Left ventricle myocardium inferior (tissue), 1 donor: ENCODE data around the gene DOC2A. TPM values are rescaled to one million over a fixed set of nuclear protein-coding genes. Genes with fewer than 3 reads are reported as not detected.

Experiments used
- DNase-seq: peaks from one replicate; pipeline ENCODE4 v3.0.0-alpha.2; 2020
- H3K27ac ChIP-seq: fragments of 200-600 bp; replicated peaks from 2 replicates; pipeline ENCODE4 v1.8.0; 2021
- H3K27me3 ChIP-seq: fragments of 200-600 bp; 2 replicates; pipeline ENCODE4 v1.8.0; 2021; ENCODE audit warnings: low read depth
- H3K36me3 ChIP-seq: fragments of 200-600 bp; 2 replicates; pipeline ENCODE4 v1.8.0; 2021
- H3K4me1 ChIP-seq: fragments of 200-600 bp; 2 replicates; pipeline ENCODE4 v1.8.0; 2021
- H3K4me3 ChIP-seq: fragments of 200-600 bp; 2 replicates; pipeline ENCODE4 v1.8.0; 2021; ENCODE audit warnings: mild to moderate bottlenecking, moderate library complexity
- H3K9me3 ChIP-seq: fragments of 200-600 bp; replicated peaks from 2 replicates; pipeline ENCODE4 v1.8.0; 2021
- intact Hi-C: fragments of 100-400 bp; cut with micrococcal nuclease; formaldehyde crosslinking; loops from one replicate; pipeline ENCODE4 v1.11.0; 2022
- total RNA-seq: library from RNA; stranded (reverse); fragmentation: NEBNext Ultra II Directional; extraction: Animal tissue kit (Norgen Biotek cat#: 25700); gene quantifications from one replicate; pipeline ENCODE4 v1.2.1, GENCODE V29; 2021
- TF ChIP-seq, protein P1 (sequence below): fragments of 200-600 bp; IDR thresholded peaks from 2 replicates; pipeline ENCODE4 v1.8.0; 2021; ENCODE audit warnings: antibody characterized with exemption, mild to moderate bottlenecking, borderline replicate concordance
- donor health status: DM: no; HTN: yes; CAD: no; lungs with severe emphysema.

DOC2A gene
- total RNA-seq, 1 donor from 2014 or later = 0.66 TPM

DNA sequence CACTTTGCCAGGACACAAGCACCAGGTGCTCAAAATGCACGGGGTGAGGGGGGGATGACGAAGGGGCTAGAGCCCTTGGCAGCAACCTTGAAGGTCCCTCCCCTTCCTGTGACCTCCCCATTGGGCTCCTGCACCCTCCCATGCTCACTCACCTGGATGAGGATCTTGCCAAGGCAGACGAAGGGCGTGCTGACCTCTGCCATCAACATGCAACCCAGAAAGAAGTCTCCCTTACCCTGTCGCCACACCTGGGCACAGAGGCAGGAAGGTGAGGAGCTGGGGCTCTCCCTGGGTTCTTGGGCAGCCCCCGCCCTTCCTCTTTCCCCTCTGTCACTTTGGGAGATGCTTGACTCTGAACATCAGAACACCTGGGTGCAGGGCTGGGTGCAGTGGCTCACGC is 14.7 kb upstream of the DOC2A start:
- TF ChIP-seq, protein P1, sequence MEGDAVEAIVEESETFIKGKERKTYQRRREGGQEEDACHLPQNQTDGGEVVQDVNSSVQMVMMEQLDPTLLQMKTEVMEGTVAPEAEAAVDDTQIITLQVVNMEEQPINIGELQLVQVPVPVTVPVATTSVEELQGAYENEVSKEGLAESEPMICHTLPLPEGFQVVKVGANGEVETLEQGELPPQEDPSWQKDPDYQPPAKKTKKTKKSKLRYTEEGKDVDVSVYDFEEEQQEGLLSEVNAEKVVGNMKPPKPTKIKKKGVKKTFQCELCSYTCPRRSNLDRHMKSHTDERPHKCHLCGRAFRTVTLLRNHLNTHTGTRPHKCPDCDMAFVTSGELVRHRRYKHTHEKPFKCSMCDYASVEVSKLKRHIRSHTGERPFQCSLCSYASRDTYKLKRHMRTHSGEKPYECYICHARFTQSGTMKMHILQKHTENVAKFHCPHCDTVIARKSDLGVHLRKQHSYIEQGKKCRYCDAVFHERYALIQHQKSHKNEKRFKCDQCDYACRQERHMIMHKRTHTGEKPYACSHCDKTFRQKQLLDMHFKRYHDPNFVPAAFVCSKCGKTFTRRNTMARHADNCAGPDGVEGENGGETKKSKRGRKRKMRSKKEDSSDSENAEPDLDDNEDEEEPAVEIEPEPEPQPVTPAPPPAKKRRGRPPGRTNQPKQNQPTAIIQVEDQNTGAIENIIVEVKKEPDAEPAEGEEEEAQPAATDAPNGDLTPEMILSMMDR = no peak
- Histone ChIP-seq H3K27ac (no peak overlapping the region), H3K4me1 (peaks cover 13% of the 10 kb centered on the region), H3K27me3 (peaks cover 76% of the 10 kb centered on the region), H3K9me3 (no peaks in the 10 kb centered on the region), H3K4me3 (no peak overlapping the region), H3K36me3 (no peaks in the 10 kb centered on the region)
- DNase-seq = no peak
- intact Hi-C loops = no loop called here

DNA sequence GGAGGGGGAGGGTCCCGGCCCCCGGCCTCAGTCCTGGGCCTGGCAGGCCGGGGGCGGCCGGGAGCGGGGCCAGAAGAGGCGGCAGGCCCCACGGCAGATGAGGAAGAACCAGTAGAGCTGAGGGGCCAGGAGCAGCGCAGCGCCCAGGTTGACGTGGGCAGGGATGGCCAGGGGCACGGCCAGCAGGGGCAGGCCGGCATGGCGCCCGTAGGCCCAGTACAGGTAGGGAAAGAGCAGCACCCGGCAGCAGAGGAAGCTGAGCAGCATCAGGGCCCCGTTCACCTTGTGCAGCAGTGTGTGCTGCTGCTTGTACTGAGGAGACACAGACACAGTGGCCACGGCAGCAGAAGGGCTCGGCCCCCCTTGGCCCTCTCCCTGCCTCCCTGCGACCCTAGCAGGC is 14.3 kb upstream of the DOC2A start:
- peaks cover 74% of the 10 kb centered on the region for H3K27me3 ChIP-seq
- no peaks in the 10 kb centered on the region for H3K9me3 ChIP-seq
- H3K4me3 ChIP-seq = no peak overlapping the region
- intact Hi-C loops = no loop called here
- DNase-seq = no peak
- TF ChIP-seq, protein P1 = no peak
- no peak overlapping the region for H3K27ac ChIP-seq
- peaks cover 13% of the 10 kb centered on the region for H3K4me1 ChIP-seq
- no peaks in the 10 kb centered on the region for H3K36me3 ChIP-seq

DNA sequence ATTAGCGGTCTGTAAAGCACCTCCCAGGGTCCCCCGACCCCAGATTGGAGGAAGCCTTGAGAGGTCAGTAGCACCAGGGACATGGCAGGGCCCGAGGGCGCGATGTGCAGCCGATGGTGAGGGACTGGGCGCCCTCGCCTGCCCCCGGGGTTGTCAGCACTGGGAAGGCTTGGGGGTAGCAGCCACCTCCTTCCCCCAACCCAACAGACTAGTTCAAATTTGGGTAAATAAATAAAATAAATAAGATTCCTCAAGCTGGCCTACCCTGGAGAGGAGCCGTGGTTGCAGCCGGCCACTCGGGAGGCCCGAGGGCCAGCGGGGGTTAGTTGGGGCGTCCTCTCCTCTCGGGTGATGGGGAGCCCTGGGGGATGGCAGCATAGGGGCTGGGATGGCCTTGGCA is 13.6 kb upstream of the DOC2A start:
- no peak for DNase-seq
- Histone ChIP-seq H3K9me3 (no peaks in the 10 kb centered on the region), H3K27me3 (peaks cover 67% of the 10 kb centered on the region), H3K27ac (no peak overlapping the region), H3K4me1 (peaks cover 13% of the 10 kb centered on the region), H3K4me3 (no peak overlapping the region), H3K36me3 (no peaks in the 10 kb centered on the region)
- TF ChIP-seq, protein P1 = no peak
- intact Hi-C loops = no loop called here

DNA sequence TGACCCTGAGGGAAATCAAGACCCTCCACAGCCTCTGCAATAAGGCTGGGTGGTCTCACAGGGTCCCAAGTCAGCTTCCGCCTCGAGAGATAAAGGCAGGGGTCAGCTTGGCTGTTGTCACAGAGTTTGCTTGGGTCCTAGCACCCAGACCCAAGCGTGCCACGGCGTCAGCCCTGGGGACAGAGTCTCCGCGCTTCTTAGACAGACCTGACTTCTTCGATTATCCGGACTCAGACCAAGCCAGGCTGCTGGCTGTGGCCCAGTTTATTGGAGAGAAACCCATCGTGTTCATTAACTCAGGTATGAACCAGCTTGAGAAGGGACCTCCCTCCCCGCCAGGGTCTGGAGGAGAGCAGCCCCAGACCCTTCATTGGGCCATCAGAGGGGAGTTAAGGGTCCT is 12.8 kb upstream of the DOC2A start:
- no peak for DNase-seq
- intact Hi-C loops = no loop called here
- no peaks in the 10 kb centered on the region for H3K9me3 ChIP-seq
- H3K4me3 ChIP-seq = no peak overlapping the region
- peaks cover 58% of the 10 kb centered on the region for H3K27me3 ChIP-seq
- H3K36me3 ChIP-seq = no peaks in the 10 kb centered on the region
- TF ChIP-seq, protein P1 = no peak
- no peak overlapping the region for H3K27ac ChIP-seq
- H3K4me1 ChIP-seq = peaks cover 13% of the 10 kb centered on the region

DNA sequence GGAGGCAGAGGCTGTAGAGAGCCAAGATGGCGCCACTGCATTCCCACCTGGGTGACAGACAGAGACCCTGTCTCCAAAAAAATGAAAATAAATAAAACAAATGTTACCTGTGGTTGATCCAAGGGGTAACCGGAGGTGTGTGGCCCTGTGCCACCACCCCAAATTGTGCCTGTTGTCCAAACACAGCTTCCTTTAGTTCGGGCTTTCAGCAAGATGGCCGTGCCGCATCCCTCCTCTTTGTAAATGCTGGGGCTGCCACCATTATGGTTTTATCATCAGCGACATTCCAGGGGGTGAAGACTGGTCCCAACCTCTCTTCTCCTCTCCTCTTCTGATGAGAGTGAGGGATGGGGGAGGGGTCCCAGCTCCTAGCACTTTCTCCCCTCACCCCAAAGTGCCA is 12.1 kb upstream of the DOC2A start, which contains the start of gene C16orf92:
C16orf92 (plus strand) TSS at position 312 of the 400 bp plus-strand sequence. CDS start 143 bp downstream, outside the sequence.
- DNase-seq = no peak
- no peaks in the 10 kb centered on the region for H3K36me3 ChIP-seq
- peaks cover 13% of the 10 kb centered on the region for H3K4me1 ChIP-seq
- H3K4me3 ChIP-seq = no peak within 1 kb of the TSS
- TF ChIP-seq, protein P1 = no peak
- intact Hi-C loops = no loop called here
- no peak within 1 kb of the TSS for H3K27ac ChIP-seq
- H3K27me3 ChIP-seq = peaks cover 51% of the 10 kb centered on the region
- H3K9me3 ChIP-seq = no peaks in the 10 kb centered on the region
